Upper lobe of right lung (tissue), 1 donor: ENCODE results near the gene LPCAT1. TPM values are rescaled to one million over a fixed set of nuclear protein-coding genes. Genes with fewer than 3 reads are reported as not detected.

Experiments used
- ATAC-seq: fragments of 200-7000 bp; cut with Tn5 transposase; one replicate; pipeline ENCODE4 v1.9.1; 2020; ENCODE audit warnings: mild to moderate bottlenecking, moderate library complexity
- DNase-seq: peaks from one replicate; pipeline ENCODE4 v3.0.0-alpha.2; 2020
- H3K27ac ChIP-seq: fragments of 200-600 bp; one replicate; pipeline ENCODE4 v1.8.0; 2022
- H3K27me3 ChIP-seq: fragments of 200-600 bp; one replicate; pipeline ENCODE4 v1.8.0; 2022; ENCODE audit warnings: mild to moderate bottlenecking
- H3K36me3 ChIP-seq: fragments of 200-600 bp; one replicate; pipeline ENCODE4 v1.8.0; 2022
- H3K4me1 ChIP-seq: fragments of 200-600 bp; one replicate; pipeline ENCODE4 v1.8.0; 2022
- H3K4me3 ChIP-seq: fragments of 200-600 bp; one replicate; pipeline ENCODE4 v1.8.0; 2022; ENCODE audit warnings: mild to moderate bottlenecking
- H3K9me3 ChIP-seq: fragments of 200-600 bp; one replicate; pipeline ENCODE4 v1.8.0; 2022
- intact Hi-C: fragments of 100-400 bp; cut with DNase I; formaldehyde crosslinking; loops from one replicate; pipeline ENCODE4 v1.11.0; 2022
- total RNA-seq: library from RNA; stranded (reverse); fragmentation: NEBNext Ultra II Directional; extraction: Animal tissue kit (Norgen Biotek cat#: 25700); gene quantifications from one replicate; pipeline ENCODE4 v1.2.1, GENCODE V29; 2021
- TF ChIP-seq, protein P1 (sequence below): fragments of 200-600 bp; IDR thresholded peaks from one replicate; pipeline ENCODE4 v1.8.0; 2022; ENCODE audit warnings: antibody characterized with exemption
- donor health status: DM: no; HTN: yes; CAD: no; lungs with severe emphysema.

The LPCAT1 gene
- total RNA-seq, 1 donor from 2014 or later = 690 TPM

DNA sequence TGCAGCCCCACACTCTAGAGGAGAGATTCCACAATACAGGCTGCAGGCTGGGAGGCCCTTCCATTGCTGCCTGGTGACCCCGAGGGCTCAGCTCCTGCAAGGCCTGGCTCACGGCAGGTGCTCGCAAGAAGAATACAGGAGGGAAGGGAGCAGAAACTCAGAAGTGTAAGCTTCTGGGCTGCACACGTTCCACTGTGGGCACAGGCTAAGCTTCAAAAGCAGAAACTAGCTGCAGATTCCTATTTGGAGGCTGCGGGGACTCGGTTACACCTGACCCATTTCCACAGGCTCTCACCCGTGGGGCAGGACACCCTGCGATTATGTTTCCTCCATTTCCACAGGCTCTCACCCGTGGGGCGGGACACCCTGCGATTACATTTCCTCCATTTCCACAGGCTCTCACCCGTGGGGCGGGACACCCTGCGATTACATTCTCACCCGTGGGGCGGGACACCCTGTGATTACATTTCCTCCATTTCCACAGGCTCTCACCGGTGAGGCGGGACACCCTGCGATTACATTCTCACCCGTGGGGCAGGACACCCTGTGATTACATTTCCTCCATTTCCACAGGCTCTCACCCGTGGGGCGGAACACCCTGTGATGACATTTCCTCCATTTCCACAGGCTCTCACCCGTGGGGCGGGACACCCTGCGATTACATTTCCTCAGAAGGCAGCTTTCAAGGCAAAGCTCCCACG, 10.3 kb downstream of the LPCAT1 start:
- no peaks in the 10 kb centered on the region for H3K9me3 ChIP-seq
- DNase-seq = peak; percentile 55
- no peak for ATAC-seq
- peak overlapping the region; percentile 11 for H3K27ac ChIP-seq
- H3K4me3 ChIP-seq = no peak overlapping the region
- intact Hi-C loops = no loop called here
- H3K36me3 ChIP-seq = peaks cover 25% of the 10 kb centered on the region
- TF ChIP-seq, protein P1, sequence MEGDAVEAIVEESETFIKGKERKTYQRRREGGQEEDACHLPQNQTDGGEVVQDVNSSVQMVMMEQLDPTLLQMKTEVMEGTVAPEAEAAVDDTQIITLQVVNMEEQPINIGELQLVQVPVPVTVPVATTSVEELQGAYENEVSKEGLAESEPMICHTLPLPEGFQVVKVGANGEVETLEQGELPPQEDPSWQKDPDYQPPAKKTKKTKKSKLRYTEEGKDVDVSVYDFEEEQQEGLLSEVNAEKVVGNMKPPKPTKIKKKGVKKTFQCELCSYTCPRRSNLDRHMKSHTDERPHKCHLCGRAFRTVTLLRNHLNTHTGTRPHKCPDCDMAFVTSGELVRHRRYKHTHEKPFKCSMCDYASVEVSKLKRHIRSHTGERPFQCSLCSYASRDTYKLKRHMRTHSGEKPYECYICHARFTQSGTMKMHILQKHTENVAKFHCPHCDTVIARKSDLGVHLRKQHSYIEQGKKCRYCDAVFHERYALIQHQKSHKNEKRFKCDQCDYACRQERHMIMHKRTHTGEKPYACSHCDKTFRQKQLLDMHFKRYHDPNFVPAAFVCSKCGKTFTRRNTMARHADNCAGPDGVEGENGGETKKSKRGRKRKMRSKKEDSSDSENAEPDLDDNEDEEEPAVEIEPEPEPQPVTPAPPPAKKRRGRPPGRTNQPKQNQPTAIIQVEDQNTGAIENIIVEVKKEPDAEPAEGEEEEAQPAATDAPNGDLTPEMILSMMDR = no peak
- peaks cover 35% of the 10 kb centered on the region for H3K4me1 ChIP-seq
- no peaks in the 10 kb centered on the region for H3K27me3 ChIP-seq

DNA sequence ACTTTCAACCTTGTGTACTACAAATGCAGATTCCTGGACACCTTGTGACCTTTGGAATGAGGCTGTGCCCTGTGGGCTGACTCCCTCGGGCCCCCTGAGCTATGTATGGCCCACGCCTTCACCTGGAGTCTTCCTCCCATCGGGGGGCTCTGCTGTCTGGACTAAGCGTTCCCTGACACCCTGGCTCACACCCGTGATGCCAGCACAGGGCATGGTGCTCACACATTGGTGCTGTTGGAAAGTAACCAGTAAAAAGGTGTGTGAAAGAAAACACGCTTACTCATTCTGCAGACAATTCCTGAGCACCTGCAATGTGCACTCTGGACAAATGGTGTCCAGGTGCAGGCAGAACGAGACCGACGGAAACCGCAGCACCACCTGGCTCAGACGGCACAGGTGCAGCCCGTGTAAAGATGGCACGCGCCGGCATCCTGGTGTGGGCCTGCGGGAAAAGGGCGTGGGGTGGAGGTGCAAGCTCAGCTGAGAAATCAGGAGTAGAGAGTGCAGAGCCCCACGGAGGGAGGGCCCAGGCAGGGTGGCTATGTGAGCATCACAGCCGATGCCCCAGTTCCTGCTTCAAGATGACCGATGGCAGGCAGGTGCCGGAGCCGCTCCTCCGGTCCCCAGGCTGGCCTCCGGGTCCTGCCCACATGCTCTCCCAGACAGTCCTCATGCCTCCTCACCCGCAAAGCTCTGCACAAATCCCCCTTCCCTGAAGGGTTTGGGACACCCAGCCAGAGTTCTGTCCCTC, 11.0 kb downstream of the LPCAT1 start:
- DNase-seq (peak; percentile 64), ATAC-seq (no peak)
- H3K27me3 ChIP-seq = no peaks in the 10 kb centered on the region
- peak overlapping the region; percentile 24 for H3K27ac ChIP-seq
- H3K9me3 ChIP-seq = no peaks in the 10 kb centered on the region
- TF ChIP-seq, protein P1 = no peak
- no peak overlapping the region for H3K4me3 ChIP-seq
- H3K4me1 ChIP-seq = peaks cover 43% of the 10 kb centered on the region
- intact Hi-C loops = no loop called here
- peaks cover 24% of the 10 kb centered on the region for H3K36me3 ChIP-seq

DNA sequence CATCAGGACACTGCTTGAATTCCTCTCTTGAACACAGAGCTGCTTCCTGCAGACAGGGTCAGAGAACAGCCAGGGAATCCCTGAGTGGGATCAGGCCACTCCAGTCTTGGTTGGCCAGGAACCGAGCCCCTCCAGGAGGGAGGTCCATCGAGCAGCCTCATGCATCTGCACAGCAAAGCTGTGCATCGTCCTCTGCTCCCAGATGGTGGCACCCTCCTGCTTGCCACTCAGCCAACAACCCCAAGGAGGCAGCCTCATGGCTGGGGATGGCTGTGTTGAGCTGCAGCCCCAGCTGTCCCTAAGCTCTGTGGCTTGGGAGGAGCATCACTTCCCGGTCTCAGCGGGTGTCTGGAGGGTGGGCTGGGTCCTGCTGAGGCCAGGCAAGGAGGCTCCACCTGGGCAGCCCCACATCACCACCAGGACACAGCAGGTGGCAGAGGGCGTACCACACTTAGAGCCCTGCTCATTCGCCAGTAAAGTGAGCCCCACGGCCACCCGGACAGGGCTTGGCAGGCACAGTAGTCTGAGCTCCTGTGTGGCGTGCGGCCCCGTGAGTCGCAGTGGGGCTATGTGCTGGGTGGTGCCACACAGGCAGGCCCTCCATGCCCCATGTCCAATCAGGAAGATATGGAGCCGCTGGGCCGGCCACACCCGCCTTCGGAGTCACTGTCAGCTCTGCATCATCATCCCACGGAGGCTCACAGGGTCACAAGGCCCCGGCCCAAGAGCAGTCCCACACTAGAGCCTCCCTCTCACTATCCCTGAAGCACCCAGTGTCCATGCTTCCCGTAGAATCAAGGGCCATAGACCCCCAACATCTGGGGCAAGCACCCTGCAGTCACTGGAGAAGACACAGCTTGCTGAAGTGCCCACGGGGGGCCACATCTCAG, 11.9 kb downstream of the LPCAT1 start:
- ATAC-seq = no peak
- DNase-seq = peak; percentile 66
- no peaks in the 10 kb centered on the region for H3K27me3 ChIP-seq
- no peaks in the 10 kb centered on the region for H3K9me3 ChIP-seq
- H3K4me1 ChIP-seq = peaks cover 42% of the 10 kb centered on the region
- intact Hi-C loops = no loop called here
- H3K4me3 ChIP-seq = no peak overlapping the region
- TF ChIP-seq, protein P1 = no peak
- peaks cover 28% of the 10 kb centered on the region for H3K36me3 ChIP-seq
- peak overlapping the region; percentile 24 for H3K27ac ChIP-seq

DNA sequence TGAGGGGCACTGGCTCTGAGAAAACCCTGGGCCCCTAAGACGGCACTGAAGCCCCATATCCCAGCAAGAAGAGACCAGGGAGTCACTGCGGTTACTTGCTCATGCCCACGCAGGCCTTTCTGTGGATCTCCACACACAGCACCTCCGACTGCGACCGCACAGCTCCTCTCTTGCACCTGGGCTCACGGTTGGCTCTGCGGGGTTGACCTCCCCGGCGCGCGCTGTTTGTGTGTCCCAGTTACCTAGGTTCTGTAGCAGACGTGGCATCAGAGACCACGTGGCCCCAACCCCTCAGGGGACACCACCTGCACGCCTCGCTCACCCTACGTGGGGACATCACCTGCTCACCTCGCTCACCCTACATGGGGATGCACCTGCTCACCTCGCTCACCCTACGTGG, 12.7 kb downstream of the LPCAT1 start:
- Histone ChIP-seq H3K4me1 (peaks cover 41% of the 10 kb centered on the region), H3K4me3 (no peak overlapping the region), H3K27me3 (no peaks in the 10 kb centered on the region), H3K27ac (no peak overlapping the region), H3K36me3 (peaks cover 28% of the 10 kb centered on the region), H3K9me3 (no peaks in the 10 kb centered on the region)
- peak; percentile 66 for DNase-seq
- TF ChIP-seq, protein P1 = no peak
- intact Hi-C loops = no loop called here
- ATAC-seq = no peak

DNA sequence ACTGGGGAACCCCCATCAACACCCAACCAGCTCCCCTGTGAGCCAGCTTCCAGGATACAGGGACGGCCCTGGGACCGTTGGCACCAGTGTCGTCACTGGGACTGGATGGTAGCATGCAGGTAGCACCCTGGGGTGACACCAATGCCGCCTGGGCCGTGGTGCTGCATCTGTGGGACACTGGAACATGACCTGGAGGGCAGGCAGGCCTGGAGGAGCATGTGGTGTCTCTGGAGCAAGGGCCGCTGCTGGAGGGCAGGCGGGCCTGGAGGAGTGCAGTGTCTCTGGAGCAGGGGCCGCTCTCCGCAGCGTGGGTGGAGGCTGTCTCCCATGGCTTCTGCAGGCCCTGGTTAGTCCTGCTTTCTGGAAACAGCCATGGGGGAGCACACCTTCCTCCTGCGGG, 13.1 kb downstream of the LPCAT1 start:
- intact Hi-C loops = no loop called here
- Histone ChIP-seq H3K27ac (no peak overlapping the region), H3K27me3 (no peaks in the 10 kb centered on the region), H3K36me3 (peaks cover 28% of the 10 kb centered on the region), H3K9me3 (no peaks in the 10 kb centered on the region), H3K4me3 (no peak overlapping the region), H3K4me1 (peaks cover 41% of the 10 kb centered on the region)
- TF ChIP-seq, protein P1 = no peak
- DNase-seq (peak; percentile 64), ATAC-seq (no peak)
